K562 (cell line): ENCODE measurements around the gene CRABP2. TPM values are rescaled to one million over a fixed set of nuclear protein-coding genes. Genes with fewer than 3 reads are reported as not detected.

ENCODE experiments used
- ARID2 ChIP-seq: fragments of 450-650 bp; IDR thresholded peaks from 2 replicates; pipeline ENCODE4 v1.6.1; 2017; ENCODE audit warnings: antibody characterized with exemption, mild to moderate bottlenecking
- CCNT2 ChIP-seq: IDR thresholded peaks from 2 replicates; pipeline ENCODE4 v1.6.1; 2011; ENCODE audit warnings: borderline replicate concordance, low read depth, mild to moderate bottlenecking, moderate library complexity, mixed read lengths, low read length; ENCODE audit not compliant: insufficient read length; ENCODE audit errors: extremely low read depth
- HDAC8 ChIP-seq: fragments of 450-650 bp; IDR thresholded peaks from 2 replicates; pipeline ENCODE4 v1.6.1; 2016; ENCODE audit warnings: mild to moderate bottlenecking, missing genetic modification characterization, moderate library complexity, missing compliant biosample characterization
- JUN ChIP-seq, 2 experiments: sonication (generic) in 1 of 2; formaldehyde crosslinking in 1 of 2; IDR thresholded peaks; 2 replicates each; pipeline versions ENCODE4 v1.6.1 to v1.8.0; 2012 to 2022; ENCODE audit warnings: borderline replicate concordance in 2 of 2, mild to moderate bottlenecking in 2 of 2, improper control_type of control experiment in 1 of 2, low read depth in 1 of 2, low read length in 1 of 2, missing genetic modification reagents in 1 of 2
- POLR2AphosphoS5 ChIP-seq: IDR thresholded peaks from 2 replicates; pipeline ENCODE4 v1.6.1; 2011; ENCODE audit warnings: mild to moderate bottlenecking, low read depth, low read length, moderate library complexity; ENCODE audit not compliant: control insufficient read depth, insufficient read depth
- PYGO2 ChIP-seq: fragments of 450-650 bp; IDR thresholded peaks from 2 replicates; pipeline ENCODE4 v1.6.1; 2016; ENCODE audit warnings: mild to moderate bottlenecking, missing genetic modification characterization, moderate library complexity, missing compliant biosample characterization
- U2AF1 ChIP-seq: fragments of 200-400 bp; formaldehyde crosslinking; optimal IDR thresholded peaks from 2 replicates; pipeline ENCODE3; 2017; ENCODE audit warnings: mild to moderate bottlenecking, low read depth, low read length, moderate library complexity
- ZC3H4 ChIP-seq: sonication (generic); formaldehyde crosslinking; IDR thresholded peaks from 2 replicates; pipeline ENCODE4 v1.9.0; 2021; ENCODE audit warnings: missing genetic modification reagents, borderline replicate concordance
- ZNF707 ChIP-seq: fragments of 250-450 bp; sonication (Bioruptor Pico); conservative IDR thresholded peaks from 2 replicates; pipeline ENCODE4 v1.8.0; 2022; ENCODE audit warnings: inconsistent platforms, mild to moderate bottlenecking, moderate library complexity
- polyA plus RNA-seq, 8 experiments: library from polyadenylated mRNA; depleted of rRNA in 4 of 8; stranded (reverse) in 5 of 8; unstranded in 3 of 8; fragments of >200 nt; fragmentation: Nextera tagmentation in 2 of 8; fragmentation: Illumina TruSeq in 1 of 8; extraction: Ambion mirVana in 2 of 8; extraction: Trizol in 1 of 8; gene quantifications; 2 replicates each; pipeline versions ENCODE4 v1.2.1 to v1.2.3, GENCODE V29; 2011 to 2014; ENCODE audit warnings: inconsistent platforms in 1 of 8, missing spikeins in 1 of 8
- total RNA-seq, 7 experiments: library from RNA; depleted of rRNA in 6 of 7; stranded (reverse); fragments of >200 nt in 6 of 7; fragmentation: Illumina TruSeq in 2 of 7; extraction: Trizol in 2 of 7; gene quantifications; 2 replicates each; pipeline versions ENCODE4 v1.2.1 to v1.2.3, GENCODE V29; 2011 to 2021; ENCODE audit warnings: low replicate concordance in 1 of 7
- TF ChIP-seq, protein P1 (sequence below), 2 experiments: fragments of 450-650 bp in 1 of 2; sonication (generic) in 1 of 2; formaldehyde crosslinking in 1 of 2; IDR thresholded peaks; 2 replicates each; pipeline versions ENCODE4 v1.7.1 to v1.9.0; 2016 to 2022; ENCODE audit warnings: inconsistent platforms in 1 of 2, mild to moderate bottlenecking in 1 of 2, missing genetic modification reagents in 1 of 2
- TF ChIP-seq, protein P2 (sequence below), 3 experiments: IDR thresholded peaks in 2 of 3; conservative IDR thresholded peaks in 1 of 3; 2 replicates each; pipeline ENCODE4 v1.5.1; 2011 to 2012; ENCODE audit warnings: low read length in 3 of 3, mild to moderate bottlenecking in 3 of 3, control low read depth in 2 of 3, improper control_type of control experiment in 1 of 3, inconsistent platforms in 1 of 3, low read depth in 1 of 3, mixed read lengths in 1 of 3, moderate library complexity in 1 of 3; ENCODE audit not compliant: insufficient read depth in 2 of 3
- TF ChIP-seq, protein P3 (sequence below), 2 experiments: fragments of 250-450 bp in 1 of 2; fragments of 450-650 bp in 1 of 2; sonication (Bioruptor Pico) in 1 of 2; IDR thresholded peaks; 2 replicates each; pipeline versions ENCODE4 v1.6.1 to v1.8.0; 2016 to 2021; ENCODE audit warnings: mild to moderate bottlenecking in 2 of 2, moderate library complexity in 2 of 2, missing compliant biosample characterization in 1 of 2, missing genetic modification characterization in 1 of 2

Gene CRABP2
- total and polyA plus RNA-seq, 9 of the 15 experiments (the other 6 are each of a cell fraction or from before 2014, with no cell fraction given): 0.30 to 2.5 (median 0.82) TPM

GRCh38 chr1:156693848-156694689 lies 11.3 kb downstream of the CRABP2 start (continued):
- TF ChIP-seq POLR2AphosphoS5 (no peak; the same call in 1 of the 2 replicates), ARID2 (no peak), CCNT2 (no peak), U2AF1 (no peak), ZNF707 (CRISPR knock-in tag) (no peak), JUN (IDR thresholded peaks at IDR 0.05; ENCODE audit: borderline replicate concordance, low read depth, low read length) (peak; percentile 30; the same call in 1 of the 2 replicates), JUN (CRISPR knock-in tag; IDR thresholded peaks at IDR 0.05; ENCODE audit: borderline replicate concordance) (no peak), HDAC8 (tag) (peak; percentile 84), ZC3H4 (CRISPR knock-in tag) (no peak), PYGO2 (tag) (peak; percentile 52; the same call in 1 of the 2 replicates)
- TF ChIP-seq, protein P1, sequence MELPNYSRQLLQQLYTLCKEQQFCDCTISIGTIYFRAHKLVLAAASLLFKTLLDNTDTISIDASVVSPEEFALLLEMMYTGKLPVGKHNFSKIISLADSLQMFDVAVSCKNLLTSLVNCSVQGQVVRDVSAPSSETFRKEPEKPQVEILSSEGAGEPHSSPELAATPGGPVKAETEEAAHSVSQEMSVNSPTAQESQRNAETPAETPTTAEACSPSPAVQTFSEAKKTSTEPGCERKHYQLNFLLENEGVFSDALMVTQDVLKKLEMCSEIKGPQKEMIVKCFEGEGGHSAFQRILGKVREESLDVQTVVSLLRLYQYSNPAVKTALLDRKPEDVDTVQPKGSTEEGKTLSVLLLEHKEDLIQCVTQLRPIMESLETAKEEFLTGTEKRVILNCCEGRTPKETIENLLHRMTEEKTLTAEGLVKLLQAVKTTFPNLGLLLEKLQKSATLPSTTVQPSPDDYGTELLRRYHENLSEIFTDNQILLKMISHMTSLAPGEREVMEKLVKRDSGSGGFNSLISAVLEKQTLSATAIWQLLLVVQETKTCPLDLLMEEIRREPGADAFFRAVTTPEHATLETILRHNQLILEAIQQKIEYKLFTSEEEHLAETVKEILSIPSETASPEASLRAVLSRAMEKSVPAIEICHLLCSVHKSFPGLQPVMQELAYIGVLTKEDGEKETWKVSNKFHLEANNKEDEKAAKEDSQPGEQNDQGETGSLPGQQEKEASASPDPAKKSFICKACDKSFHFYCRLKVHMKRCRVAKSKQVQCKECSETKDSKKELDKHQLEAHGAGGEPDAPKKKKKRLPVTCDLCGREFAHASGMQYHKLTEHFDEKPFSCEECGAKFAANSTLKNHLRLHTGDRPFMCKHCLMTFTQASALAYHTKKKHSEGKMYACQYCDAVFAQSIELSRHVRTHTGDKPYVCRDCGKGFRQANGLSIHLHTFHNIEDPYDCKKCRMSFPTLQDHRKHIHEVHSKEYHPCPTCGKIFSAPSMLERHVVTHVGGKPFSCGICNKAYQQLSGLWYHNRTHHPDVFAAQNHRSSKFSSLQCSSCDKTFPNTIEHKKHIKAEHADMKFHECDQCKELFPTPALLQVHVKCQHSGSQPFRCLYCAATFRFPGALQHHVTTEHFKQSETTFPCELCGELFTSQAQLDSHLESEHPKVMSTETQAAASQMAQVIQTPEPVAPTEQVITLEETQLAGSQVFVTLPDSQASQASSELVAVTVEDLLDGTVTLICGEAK (IDR thresholded peaks at IDR 0.05): no peak; the same call in 1 of the 2 replicates
- TF ChIP-seq, protein P1 (CRISPR knock-in tag; IDR thresholded peaks at IDR 0.05): no peak
- TF ChIP-seq, protein P2, sequence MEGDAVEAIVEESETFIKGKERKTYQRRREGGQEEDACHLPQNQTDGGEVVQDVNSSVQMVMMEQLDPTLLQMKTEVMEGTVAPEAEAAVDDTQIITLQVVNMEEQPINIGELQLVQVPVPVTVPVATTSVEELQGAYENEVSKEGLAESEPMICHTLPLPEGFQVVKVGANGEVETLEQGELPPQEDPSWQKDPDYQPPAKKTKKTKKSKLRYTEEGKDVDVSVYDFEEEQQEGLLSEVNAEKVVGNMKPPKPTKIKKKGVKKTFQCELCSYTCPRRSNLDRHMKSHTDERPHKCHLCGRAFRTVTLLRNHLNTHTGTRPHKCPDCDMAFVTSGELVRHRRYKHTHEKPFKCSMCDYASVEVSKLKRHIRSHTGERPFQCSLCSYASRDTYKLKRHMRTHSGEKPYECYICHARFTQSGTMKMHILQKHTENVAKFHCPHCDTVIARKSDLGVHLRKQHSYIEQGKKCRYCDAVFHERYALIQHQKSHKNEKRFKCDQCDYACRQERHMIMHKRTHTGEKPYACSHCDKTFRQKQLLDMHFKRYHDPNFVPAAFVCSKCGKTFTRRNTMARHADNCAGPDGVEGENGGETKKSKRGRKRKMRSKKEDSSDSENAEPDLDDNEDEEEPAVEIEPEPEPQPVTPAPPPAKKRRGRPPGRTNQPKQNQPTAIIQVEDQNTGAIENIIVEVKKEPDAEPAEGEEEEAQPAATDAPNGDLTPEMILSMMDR (IDR thresholded peaks at IDR 0.05 in 2 of 3, conservative IDR thresholded peaks at IDR 0.05 in 1 of 3; ENCODE audit: insufficient read depth in 2 of 3, low read depth in 1 of 3, low read length in 3 of 3): peak in 1 of 3 experiments; percentile 17; a peak in 2 of 6 replicates
- TF ChIP-seq, protein P3, sequence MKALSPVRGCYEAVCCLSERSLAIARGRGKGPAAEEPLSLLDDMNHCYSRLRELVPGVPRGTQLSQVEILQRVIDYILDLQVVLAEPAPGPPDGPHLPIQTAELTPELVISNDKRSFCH (CRISPR knock-in tag; IDR thresholded peaks at IDR 0.05): 0 out of 2 replicates have a peak, but pooled peaks have one; percentile 17
- TF ChIP-seq, protein P3 (tag; IDR thresholded peaks at IDR 0.05): peak; percentile 93
